Omental fat pad (tissue), 4 donors: ENCODE measurements around the gene GALM. TPM values are rescaled to one million over a fixed set of nuclear protein-coding genes. Genes with fewer than 3 reads are reported as not detected.

ENCODE experiments used
- ATAC-seq: fragments of 150-250 bp; one replicate; pipeline ENCODE4 v1.9.1; 2016; ENCODE audit warnings: mild to moderate bottlenecking, moderate library complexity; ENCODE audit not compliant: low FRiP score
- DNase-seq: peaks from one replicate; pipeline ENCODE4 v3.0.0-alpha.2; 2019; ENCODE audit warnings: low spot score
- total RNA-seq, 4 donors: library from RNA; depleted of rRNA; stranded (reverse); fragments of >200 nt; gene quantifications; one replicate each; pipeline ENCODE4 v1.1.0, GENCODE V29; 2016
- TF ChIP-seq, protein P1 (sequence below), 3 donors: fragments of 450-650 bp; IDR thresholded peaks; one replicate each; pipeline ENCODE4 v1.5.1; 2016 to 2017; ENCODE audit warnings: antibody characterized with exemption in 3 of 3, mild to moderate bottlenecking in 3 of 3, moderate library complexity in 2 of 3

The GALM gene
- total RNA-seq, 4 donors from 2014 or later, result 9.7 to 29.3 (median 25.7) TPM

GRCh38 chr2:38626326-38627035, 39.4 kb upstream of the GALM start:
- ATAC-seq, result no peak
- no peak for DNase-seq
- TF ChIP-seq, protein P1, sequence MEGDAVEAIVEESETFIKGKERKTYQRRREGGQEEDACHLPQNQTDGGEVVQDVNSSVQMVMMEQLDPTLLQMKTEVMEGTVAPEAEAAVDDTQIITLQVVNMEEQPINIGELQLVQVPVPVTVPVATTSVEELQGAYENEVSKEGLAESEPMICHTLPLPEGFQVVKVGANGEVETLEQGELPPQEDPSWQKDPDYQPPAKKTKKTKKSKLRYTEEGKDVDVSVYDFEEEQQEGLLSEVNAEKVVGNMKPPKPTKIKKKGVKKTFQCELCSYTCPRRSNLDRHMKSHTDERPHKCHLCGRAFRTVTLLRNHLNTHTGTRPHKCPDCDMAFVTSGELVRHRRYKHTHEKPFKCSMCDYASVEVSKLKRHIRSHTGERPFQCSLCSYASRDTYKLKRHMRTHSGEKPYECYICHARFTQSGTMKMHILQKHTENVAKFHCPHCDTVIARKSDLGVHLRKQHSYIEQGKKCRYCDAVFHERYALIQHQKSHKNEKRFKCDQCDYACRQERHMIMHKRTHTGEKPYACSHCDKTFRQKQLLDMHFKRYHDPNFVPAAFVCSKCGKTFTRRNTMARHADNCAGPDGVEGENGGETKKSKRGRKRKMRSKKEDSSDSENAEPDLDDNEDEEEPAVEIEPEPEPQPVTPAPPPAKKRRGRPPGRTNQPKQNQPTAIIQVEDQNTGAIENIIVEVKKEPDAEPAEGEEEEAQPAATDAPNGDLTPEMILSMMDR (IDR thresholded peaks at IDR 0.05), result no peak

GRCh38 chr2:38627391-38627790, 38.5 kb upstream of the GALM start:
- DNase-seq, result no peak
- TF ChIP-seq, protein P1 (IDR thresholded peaks at IDR 0.05), result no peak
- ATAC-seq, result no peak

DNA sequence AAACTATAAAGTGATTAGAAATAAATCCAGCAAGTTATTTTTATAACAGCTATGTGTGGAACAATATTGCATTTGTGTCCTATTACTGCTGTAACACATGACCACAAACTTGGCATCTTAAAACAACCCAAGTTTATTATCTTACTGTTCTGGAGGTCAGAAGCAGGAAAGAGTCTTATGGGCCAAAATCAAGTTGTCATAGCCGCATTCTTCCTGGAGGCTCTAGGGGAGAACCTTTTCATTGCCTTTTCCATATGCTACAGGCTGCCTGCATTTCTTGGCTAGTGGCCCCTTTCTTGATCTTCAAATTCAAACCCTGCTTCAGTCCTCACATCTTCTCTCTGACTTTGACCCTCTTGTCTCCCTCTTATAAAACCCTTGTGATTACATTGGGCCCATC, 36.2 kb upstream of the GALM start:
- ATAC-seq (no peak), DNase-seq (no peak)
- TF ChIP-seq, protein P1 (IDR thresholded peaks at IDR 0.05), result no peak

DNA sequence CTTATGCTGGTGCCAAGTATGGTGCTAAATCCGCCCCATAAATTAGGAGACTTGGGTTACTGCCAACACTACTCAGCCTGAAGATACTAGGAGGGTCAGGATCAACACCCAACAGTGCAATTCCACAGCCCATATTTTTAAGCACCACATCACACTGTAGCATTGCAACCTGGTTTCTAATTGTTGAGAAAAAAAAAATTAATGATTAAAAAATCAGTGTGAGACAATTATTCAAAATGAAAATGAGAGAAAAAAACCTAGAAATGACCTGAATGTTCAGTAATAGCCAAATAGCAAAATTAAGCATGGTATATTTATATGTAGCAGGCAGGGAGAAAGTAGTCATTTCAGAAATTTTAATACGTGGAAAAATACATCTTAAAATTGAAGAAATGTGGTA, 33.9 kb upstream of the GALM start:
- TF ChIP-seq, protein P1 (IDR thresholded peaks at IDR 0.05), result no peak
- no peak for ATAC-seq
- DNase-seq, result no peak

DNA sequence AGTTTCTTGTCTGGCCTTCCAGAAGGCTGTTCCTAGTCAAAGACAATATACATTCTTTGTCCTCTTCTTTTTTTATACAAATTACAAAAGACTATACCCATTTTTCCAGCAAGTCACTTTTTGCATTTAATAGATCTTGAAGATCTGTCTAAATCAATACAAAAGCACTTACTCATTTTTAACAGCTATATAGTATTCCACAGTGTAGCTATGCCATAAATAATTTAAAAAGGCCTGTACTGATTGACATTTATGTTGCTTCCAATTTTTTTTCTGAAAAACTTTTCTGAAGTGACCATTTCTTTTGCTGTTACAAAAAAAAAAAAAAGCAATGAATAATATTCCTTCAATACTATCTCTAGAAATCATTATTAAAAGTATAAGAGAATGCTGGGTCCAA, 32.9 kb upstream of the GALM start:
- no peak for ATAC-seq
- TF ChIP-seq, protein P1 (IDR thresholded peaks at IDR 0.05), result no peak
- no peak for DNase-seq

- DNase-seq, result no peak
- no peak for ATAC-seq
- TF ChIP-seq, protein P1 (IDR thresholded peaks at IDR 0.05), result no peak
These were observed 32.0 kb upstream of the GALM start for GRCh38 chr2:38633895-38634294.

DNA sequence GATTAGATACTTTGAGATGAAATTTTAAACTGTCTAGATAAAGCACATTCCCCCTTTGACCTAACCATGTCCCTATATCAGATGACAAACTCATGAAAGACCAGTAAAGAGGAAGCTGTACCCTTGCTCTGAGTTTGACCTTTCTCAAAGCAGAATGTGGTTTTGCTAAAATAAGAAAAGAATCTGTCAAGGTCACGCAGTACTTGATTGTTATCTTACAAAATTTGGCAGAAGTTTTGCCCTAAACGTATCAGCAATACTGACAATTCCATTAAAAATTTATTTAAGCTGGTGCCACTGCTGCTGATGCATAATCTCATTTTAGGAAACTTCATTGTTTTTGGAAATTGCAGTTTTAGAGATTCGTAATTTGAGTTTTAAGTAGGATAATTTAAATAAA, 31.2 kb upstream of the GALM start:
- ATAC-seq (no peak), DNase-seq (no peak)
- TF ChIP-seq, protein P1 (IDR thresholded peaks at IDR 0.05), result no peak
